EL (cell line): ENCODE results near the gene CAVIN1.
A peak's percentile ranks its signal among the peaks of the same experiment; 100 is the strongest.
"Not testable (repeated sequence)": the region's sequence is repeated elsewhere in the genome, so short reads cannot be mapped to it uniquely, and the experiment has no call there.

Experiments used
- DNase-seq: peaks from one replicate; pipeline ENCODE4 v3.0.0-alpha.2; 2016

Gene CAVIN1

GRCh38 chr17:42422958-42423712, at the start of gene CAVIN1:
Gene CAVIN1 (minus strand): TSS chr17:42423256. CDS start chr17:42423097, 159 bp downstream.
- peak; percentile 99 for DNase-seq

GRCh38 chr17:42467889-42468288, 44.8 kb upstream of the CAVIN1 start:
- DNase-seq = no peak

GRCh38 chr17:42463976-42464400, 40.9 kb upstream of the CAVIN1 start:
- DNase-seq = no peak

- DNase-seq = peak; percentile 13
These were observed 37.3 kb upstream of the CAVIN1 start for GRCh38 chr17:42460371-42460770.

GRCh38 chr17:42459801-42460281, 36.8 kb upstream of the CAVIN1 start:
- peak; percentile 46 for DNase-seq

- peak; percentile 60 for DNase-seq
These were observed 36.3 kb upstream of the CAVIN1 start for GRCh38 chr17:42459256-42459800.

GRCh38 chr17:42458497-42459255, 35.6 kb upstream of the CAVIN1 start, which contains the start of gene ATP6V0A1:
Gene ATP6V0A1 (plus strand): TSS chr17:42458878. CDS start chr17:42460895, 2,017 bp downstream.
- peak; percentile 88 for DNase-seq

GRCh38 chr17:42457107-42457792, 34.2 kb upstream of the CAVIN1 start:
- DNase-seq = no peak

GRCh38 chr17:42456223-42457106, 33.4 kb upstream of the CAVIN1 start:
- DNase-seq = peak; percentile 74

GRCh38 chr17:42454987-42455386, 31.9 kb upstream of the CAVIN1 start:
- not testable (repeated sequence) for DNase-seq

- DNase-seq = no peak
These were observed 30.4 kb upstream of the CAVIN1 start for GRCh38 chr17:42453439-42453838.

GRCh38 chr17:42451270-42451669, 28.2 kb upstream of the CAVIN1 start:
- DNase-seq = not testable (repeated sequence)

GRCh38 chr17:42449838-42450237, 26.8 kb upstream of the CAVIN1 start:
- DNase-seq = not testable (repeated sequence)

- DNase-seq = not testable (repeated sequence)
These were observed 26.1 kb upstream of the CAVIN1 start for GRCh38 chr17:42449176-42449575.

GRCh38 chr17:42442196-42442565, 19.1 kb upstream of the CAVIN1 start:
- no peak for DNase-seq

- DNase-seq = no peak
These were observed 18.5 kb upstream of the CAVIN1 start for GRCh38 chr17:42441371-42442195.

GRCh38 chr17:42438600-42439567, 15.8 kb upstream of the CAVIN1 start:
- no peak for DNase-seq

GRCh38 chr17:42436391-42436790, 13.3 kb upstream of the CAVIN1 start:
- DNase-seq = peak; percentile 82

- DNase-seq = no peak
These were observed 8.7 kb upstream of the CAVIN1 start for GRCh38 chr17:42431758-42432161.
